SK-N-MC (cell line): ENCODE measurements around the gene JAZF1.

Experiments used
- EZH2 ChIP-seq: fragments of 200-600 bp; sonication (generic); IDR thresholded peaks from one replicate; pipeline ENCODE4 v1.6.1; 2017; ENCODE audit warnings: antibody characterized with exemption
- POLR2AphosphoS5 ChIP-seq: IDR thresholded peaks from 2 replicates; pipeline ENCODE4 v1.6.1; 2012; ENCODE audit warnings: mild to moderate bottlenecking, low read depth, low read length, borderline replicate concordance

DNA sequence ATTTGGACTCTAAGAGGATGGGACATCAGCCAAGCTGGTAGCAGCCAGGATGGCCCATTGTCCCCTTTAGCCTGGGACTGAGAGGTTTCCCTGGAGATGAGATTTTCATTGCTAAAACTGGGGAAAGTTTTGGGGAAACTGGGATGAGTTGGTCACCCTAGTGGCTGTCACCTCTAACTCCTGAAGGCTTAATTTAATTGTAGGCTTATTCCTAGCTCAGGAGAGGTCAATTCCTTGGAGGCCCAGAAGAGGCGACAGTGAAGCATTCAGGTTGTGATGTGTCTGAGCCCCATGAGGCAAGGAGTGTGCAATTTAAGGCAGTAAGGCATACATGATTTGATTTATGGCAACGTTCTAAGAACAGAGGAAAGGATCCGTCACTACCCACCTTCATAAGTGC is 24.9 kb upstream of the JAZF1 start:
- TF ChIP-seq POLR2AphosphoS5 (no peak), EZH2 (no peak)
